GM18519 (cell line): Measurements from ENCODE around the gene UBE2I.

Experiments
- ATAC-seq: cut with Tn5 transposase; IDR thresholded peaks from one replicate; pipeline ENCODE4 v1.9.1; 2021; ENCODE audit warnings: mild to moderate bottlenecking, moderate library complexity; ENCODE audit not compliant: unreplicated experiment, low FRiP score

UBE2I gene

DNA sequence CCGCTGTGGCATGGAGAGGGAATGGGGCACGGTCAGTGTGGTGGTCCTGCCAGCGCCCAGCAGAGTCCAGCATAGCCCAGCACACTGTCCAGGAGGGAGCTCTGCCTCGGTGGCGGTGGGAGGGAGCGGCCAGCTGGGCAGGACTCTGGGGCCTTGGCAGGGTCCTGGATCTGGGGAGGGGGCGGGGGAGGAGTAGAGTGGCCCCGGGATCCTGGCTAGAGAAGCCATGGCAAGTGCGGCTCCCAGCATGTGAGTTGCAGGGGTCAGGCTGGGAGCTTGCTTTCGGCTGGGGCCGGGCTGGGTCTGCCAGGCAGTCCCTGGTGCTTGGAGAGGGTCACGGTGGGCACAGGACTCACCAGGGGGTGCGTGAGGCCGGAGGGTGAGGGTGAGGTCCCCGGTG lies 46.2 kb downstream of the UBE2I start:
- ATAC-seq: no peak

DNA sequence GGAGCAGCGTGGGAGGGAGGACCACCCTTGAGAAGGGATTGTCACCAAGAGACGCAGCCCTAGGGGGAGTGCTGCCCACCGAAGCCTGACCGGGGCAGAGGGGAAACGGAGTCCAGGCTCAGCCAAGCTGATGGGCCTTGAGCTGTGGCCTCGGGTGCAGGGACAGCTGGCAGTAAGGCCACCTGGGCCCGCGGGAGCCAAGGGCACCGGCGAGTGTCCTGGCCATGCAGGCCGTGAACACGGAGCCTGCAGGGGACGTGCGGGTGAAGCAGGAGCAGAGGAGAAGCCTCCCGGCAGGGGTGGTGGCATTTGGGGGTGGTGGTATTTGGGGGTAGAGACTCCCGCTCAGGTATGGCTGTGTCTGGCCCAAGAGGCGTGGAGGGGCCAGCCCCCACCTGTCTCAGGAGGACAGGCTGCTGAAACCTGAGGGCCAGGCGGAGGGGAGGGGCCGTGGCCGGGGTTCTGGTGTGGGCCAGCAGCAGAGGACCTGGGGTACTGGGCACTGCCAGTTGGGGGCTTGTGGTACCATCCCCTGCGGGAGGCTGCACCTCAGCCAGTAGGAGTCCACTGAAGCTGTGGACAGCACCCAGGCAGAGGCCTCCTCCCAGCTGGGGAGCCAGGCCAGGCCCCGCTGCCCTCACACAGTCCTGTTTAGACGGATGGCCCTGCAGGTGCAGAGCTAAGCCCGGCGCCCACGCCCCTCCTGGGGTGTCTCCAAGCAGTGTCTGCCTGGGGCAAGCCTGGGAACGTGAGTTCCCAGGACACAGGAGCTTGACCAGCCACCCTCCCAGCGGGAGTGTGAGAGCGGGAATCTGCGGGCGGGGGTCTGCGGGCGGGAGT lies 46.8 kb downstream of the UBE2I start:
- no peak for ATAC-seq

DNA sequence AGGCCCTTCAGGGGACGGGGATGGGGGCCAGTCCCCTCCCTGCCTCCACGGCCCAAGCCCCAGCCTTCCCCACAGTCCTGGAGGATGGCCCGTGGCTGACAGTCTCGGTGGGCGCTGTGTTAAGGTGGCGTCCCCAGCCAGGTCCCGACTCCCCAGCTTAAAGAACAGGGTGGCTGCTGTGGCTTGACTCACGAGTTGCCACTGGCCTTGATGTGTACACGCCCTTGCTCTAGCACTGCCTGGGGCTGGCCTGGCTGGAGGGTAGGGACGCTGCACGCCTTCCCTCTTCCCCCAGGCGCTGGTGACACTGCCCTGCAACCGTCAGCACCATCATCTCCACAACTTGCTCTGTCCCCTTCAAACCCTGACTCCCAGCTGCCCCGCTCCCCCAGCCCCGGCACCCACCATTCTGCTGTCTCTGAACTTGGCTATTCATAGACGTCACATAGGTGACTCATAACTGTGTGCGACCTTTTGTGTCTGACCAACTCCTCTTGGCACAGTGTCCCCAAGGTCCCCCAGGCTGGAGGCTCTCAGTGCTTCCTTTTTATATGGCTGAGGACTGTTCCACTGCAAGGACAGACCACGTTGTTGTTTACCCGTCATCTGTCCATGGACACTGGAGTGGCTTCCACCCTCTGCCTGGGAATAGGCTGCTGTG lies 48.6 kb downstream of the UBE2I start:
- no peak for ATAC-seq

DNA sequence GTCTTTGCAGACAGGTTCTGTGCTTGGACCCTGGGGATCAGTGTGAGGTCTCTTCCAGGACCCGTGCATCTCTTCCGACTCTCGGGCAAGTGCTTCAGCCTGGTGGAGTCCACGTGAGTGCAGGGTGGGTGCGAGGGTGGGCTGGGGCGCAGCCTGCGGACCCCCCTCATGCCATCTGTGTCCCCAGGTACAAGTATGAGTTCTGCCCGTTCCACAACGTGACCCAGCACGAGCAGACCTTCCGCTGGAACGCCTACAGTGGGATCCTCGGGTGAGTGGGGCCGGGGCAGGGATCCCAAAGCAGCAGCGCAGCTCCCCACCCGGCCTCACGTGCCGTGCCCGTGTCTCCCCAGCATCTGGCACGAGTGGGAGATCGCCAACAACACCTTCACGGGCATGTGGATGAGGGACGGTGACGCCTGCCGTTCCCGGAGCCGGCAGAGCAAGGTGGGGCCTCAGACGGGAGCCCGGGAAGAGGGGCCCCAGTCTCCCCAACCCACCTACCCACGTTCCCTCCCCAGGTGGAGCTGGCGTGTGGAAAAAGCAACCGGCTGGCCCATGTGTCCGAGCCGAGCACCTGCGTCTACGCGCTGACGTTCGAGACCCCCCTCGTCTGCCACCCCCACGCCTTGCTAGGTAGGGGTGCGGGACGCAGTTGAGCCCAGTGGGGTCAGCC lies 52.4 kb downstream of the UBE2I start:
- no peak for ATAC-seq

DNA sequence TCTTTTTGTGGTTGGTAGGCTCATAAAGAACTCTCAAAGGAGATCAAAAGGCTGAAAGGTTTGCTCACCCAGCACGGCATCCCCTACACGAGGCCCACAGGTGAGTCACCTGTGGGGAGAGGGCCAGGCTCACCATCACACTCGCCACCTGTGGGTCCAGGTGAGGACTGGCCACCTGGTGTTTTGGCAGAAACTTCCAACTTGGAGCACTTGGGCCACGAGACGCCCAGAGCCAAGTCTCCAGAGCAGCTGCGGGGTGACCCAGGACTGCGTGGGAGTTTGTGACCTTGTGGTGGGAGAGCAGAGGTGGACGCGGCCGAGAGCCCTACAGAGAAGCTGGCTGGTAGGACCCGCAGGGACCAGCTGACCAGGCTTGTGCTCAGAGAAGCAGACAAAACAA lies 53.4 kb downstream of the UBE2I start:
- ATAC-seq: no peak

DNA sequence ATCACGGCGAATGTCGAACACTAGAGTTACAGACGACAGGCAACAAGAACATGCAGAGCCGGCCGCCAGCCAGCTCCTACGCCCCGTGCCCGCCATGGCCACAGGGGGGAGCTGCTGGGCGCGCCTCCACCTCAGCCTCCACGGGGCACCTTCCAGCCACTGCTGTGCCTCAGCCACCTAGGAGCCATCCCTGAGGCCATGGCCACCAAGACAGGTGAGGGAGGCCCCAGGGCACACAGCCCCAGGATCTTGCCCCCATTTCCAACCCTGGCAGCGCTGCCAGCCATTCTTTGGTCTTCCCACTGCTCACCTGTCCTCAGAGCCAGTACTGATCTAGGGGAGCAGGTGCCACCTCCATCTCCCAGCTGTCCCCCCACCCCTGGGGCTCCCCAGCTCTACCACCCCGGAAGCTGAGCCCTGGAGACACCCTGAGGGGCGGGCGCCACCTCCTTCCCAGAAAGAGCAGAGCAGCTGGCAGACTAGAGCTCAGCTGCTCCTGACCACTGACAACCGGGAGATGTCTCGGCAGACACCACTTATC lies 54.1 kb downstream of the UBE2I start:
- no peak for ATAC-seq

DNA sequence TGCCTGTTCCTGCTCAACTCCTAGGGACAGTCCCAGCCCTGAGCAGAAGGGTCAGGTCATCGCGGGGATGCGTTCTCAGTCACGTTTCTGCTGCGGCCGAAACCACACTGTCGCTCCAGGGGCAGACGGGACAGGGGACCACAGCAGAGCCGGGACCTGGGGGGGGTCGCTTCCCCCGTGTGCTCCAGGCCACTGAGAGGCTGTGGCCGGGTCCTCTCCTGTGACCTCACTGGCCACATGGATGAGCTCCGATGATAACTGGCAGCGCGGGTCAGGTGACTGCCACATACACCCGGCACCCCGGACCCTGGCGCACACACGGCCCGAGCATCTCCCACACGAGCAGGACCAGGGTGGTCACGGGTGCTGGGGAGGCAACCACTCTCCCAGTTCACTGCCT lies 55.1 kb downstream of the UBE2I start:
- no peak for ATAC-seq

DNA sequence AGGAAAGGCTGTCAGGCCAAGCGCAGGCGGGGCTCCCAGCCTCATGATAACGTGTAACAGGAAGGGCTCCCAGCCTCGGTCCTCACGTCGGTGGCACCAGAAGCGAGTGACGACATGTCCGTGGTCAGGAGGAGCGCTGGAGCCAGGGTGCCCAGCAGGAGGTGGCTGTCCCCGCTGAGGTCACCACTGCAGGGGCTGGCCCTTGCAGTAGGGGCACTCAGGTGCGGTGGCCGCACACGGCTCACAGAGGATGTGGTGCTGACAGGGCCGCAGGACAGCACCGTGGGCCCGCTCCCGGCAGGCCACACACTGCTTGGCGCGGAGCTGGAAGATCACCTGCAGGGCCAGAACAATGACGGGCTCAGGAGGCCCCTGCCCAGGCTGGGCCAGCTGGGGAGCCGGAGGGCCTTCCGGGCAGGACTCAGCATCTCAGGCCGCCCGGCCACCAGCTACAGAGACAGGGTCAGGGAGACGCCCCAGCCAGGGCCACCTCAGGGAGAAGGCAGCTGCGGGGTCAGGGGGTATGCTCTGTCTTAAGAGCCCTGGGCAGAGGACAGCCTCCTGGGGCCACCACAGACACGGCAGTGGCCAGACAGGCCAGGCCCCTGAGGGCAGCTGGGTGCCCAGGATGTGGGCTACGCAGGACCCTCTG lies 56.8 kb downstream of the UBE2I start:
- ATAC-seq: no peak

DNA sequence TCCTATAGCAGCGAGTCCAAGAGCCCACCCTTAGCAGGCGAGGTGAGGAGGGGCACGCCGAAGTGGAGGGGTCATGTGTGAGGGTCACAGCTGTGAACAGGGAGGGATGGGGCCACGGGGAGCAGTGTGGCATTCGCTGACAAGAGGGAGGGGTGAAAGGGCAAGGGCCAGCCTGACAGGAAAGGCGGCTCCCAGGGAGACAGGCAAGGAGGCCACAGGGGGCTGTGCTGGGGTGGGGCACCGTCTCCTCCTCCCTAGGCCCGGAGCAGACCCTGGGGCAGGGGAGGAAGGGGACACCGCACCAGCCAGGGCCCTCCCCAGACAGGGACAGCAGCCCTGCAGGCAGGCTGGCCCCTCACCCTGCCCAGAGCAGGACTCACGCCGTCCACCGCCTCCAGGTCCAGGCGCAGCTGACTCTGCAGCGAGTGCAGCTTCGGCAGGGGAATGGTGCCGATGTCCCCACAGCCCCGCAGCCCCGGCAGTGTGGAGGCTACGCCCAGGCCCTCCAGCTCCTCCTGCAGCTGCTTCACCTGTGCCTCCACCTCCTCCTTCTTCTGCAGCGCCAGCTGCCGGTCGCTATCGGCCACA lies 57.4 kb downstream of the UBE2I start:
- no peak for ATAC-seq

DNA sequence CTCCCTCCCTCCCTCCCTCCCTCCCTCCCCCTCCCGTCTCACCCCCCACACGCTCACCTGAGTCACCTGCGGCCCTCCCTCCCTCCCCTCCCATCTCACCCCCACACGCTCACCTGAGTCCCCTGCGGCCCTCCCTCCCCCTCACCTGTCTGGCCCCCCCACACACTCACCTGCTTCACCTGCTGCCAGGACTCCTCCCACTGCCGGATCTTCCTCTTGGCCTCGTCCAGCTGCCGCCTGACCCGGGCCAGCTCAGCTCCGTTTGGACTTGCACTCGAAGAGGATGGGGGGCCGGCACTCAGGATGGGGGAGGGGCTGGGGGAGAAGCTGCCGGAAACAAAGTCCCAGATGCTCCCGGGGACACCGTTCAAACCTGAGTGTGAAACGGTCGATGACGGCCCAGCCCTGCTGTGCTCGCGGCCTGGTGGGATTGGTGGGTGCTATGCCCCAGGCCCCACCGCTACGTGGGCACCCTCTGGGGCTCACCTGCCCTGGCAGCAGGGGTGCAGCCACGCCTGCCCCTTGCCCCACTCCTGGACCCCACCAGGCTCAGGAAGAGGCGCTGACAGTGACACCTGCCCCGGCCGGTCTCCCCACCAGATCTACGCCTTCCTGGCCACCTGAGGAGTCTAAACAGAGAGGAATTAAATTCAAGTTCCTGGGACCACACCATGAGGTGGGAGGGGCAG lies 58.2 kb downstream of the UBE2I start:
- ATAC-seq: no peak

DNA sequence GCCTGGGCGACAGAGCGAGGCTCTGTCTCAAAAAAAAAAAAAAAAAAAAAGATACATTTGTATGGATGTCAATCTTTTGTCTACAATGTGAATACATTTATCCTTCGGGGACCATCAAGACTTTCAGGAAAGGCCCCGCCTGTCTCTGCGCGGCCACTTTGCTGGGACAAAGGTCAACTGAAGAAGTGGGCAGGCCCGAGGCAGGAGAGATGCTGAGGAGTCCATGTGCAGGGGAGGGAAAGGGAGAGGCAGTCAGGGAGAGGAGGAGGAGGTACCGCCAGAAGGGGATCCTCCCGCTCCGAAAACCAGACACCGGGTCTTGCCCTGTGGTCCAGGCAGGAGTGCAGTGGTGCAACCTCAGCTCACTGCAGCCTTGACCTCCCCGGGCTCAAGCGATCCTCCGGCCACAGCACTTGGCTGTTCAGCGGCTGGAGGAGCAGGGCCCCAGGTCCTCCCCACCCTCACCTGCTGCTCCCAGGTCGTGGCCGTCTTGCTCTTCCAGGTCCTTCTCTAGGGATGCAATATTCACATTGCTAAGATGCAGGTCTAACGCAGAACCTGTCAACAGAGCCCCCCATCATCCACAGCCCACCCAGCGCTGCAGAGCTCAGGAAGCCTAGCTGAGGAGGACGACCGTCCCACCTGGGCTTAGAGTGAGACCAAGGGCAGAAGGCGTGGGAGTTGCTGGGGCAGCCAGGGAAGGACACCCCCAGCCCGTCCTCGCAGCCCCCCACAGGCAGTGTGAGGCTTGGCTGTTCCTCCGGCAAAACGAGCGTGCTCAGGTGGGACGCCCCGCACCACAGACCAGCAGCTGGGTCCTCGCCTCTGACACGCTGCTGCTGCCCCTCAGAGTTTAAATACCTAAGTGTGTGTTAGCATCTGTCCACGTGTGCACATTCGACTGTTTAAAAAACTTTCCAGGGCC lies 61.9 kb downstream of the UBE2I start:
- ATAC-seq: no peak

DNA sequence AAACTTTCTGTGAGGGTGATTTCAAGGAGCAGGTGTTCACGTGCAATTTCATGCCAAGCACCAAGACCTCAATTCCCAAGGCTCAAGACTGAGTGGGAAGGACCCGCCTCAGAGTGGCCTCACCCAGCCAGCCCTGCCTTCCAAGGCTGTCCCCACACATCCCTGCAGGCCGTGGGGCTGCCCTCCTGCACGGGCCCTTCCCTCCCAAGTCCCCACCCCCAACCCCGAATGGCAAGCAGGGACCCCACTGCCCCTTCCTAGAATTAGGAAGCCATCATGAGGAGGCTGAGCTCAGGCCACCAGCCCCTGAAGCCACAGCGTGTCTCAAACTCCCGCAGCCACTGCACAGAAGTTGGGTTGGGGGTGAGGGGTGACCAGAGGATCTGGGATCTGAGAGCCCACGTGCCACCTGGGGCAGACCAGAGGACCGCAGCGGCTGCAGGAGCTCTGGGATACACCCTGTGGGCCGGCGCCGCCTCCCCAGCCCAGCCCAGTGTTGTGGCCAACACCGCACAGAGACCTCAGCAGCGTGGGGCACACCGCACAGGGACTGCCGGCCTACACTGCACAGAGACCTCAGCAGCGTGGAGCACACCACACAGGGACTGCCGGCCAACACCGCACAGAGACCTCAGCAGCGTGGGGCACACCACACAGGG lies 63.0 kb downstream of the UBE2I start:
- no peak for ATAC-seq

DNA sequence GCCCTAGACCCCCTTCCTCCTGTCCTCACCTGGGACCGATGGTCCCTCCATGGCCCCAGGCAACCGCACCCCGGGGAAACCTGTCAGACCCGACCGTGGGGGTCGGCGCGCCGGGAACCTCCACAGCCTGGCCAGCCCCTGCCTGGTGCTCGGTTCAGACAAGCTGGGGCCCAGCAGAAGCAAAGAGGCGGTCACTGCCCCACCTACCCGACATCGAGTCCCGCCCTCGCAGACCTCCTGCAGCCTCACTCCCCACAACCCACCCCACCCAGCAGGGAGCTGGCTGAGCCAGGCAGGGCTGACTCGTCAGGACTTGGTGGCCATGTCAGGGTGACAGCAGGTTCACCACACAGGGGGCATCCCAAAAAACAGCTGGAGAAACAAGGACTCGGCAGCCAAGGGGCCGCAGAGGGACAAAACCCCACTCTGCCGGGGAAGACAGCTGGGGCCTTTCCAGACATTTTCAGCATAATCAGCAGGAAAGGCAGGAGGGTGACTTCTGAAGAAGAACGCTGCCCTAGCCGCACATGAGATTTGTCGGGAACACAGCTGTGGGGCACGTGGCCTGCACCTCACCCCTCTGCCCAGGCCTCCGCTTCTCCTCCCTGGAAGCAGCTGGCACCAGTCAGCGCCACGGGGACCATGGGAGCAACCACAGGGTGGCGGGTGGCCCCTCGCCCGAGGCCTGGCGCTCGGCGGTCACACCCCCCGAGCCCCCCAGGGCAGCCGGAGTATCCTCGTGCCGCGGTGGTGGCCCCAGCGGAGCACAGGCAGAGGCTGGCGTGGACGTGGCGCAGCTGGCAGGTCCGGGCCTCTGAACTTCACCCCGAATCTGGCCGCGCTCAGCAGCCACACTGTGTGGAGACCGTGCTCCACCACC lies 65.2 kb downstream of the UBE2I start:
- ATAC-seq: no peak

DNA sequence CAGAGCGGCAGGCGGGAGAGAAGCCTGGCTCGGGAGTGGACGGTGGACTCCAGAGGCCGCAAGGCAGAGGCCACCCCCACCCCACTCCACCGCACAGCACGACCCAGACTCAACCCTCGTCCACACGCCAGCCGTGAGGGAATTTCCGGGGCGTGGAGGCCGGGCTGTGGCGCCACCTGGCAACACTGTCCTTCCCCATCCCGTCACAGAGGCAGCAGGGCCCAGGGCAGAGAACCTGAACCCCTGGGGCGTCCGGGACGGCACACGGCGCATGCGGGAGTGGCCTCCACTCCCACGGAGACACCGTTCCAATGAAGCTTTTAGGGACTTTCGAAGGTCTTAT lies 65.8 kb downstream of the UBE2I start:
- no peak for ATAC-seq

DNA sequence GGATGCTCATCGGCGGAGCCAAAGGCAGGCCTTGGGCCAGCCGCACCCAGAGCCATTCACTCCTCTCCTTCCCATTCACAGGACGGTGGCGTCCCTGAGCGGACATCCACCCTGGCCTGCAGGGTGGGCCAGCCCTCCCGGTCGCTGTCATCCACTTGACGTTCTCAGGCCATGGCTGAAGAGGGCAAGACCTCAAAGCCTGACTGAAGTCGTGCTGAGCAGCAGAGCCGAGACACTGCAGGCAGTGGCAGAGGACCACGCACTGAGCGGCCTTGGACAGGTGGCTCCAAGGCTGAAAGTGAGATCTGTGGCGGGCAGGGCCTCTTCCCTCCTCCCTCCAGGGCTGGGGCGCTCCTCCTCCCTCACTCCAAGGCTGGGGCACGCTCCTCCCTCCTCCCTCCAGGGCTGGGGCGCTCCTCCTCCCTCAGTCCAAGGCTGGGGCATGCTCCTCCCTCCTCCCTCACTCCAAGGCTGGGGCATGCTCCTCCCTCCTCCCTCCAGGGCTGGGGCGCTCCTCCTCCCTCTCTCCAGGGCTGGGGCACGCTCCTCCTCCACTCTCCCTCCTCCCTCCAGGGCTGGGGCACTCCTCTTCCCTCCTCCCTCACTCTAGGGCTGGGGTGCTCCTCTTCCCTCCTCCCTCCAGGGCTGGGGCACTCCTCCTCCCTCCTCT lies 66.4 kb downstream of the UBE2I start:
- ATAC-seq: no peak
